Cardiac muscle cell (in vitro differentiated cells and primary cell): Measurements from ENCODE around the gene PRKCA. TPM values are rescaled to one million over a fixed set of nuclear protein-coding genes. Genes with fewer than 3 reads are reported as not detected.

Experiments used
- DNase-seq, 2 donors: peaks; one replicate each; pipeline versions ENCODE4 v3.0.0 to v3.0.0-alpha.2; 2010 to 2017; ENCODE audit warnings: low read depth in 1 of 2, low spot score in 1 of 2
- H3K27ac ChIP-seq: fragments of 200-600 bp; sonication (generic); 2 replicates; pipeline ENCODE4 v1.5.1; 2016
- H3K27me3 ChIP-seq: fragments of 200-600 bp; sonication (generic); 2 replicates; pipeline ENCODE4 v1.6.0; 2016; ENCODE audit warnings: control low read depth
- H3K36me3 ChIP-seq: fragments of 200-600 bp; sonication (generic); 2 replicates; pipeline ENCODE4 v1.5.1; 2016; ENCODE audit warnings: control low read depth
- H3K4me1 ChIP-seq: fragments of 200-600 bp; sonication (generic); 2 replicates; pipeline ENCODE4 v1.8.1; 2017; ENCODE audit warnings: low read depth, mild to moderate bottlenecking, mixed run types
- H3K4me3 ChIP-seq: fragments of 200-600 bp; sonication (generic); 2 replicates; pipeline ENCODE4 v1.5.1; 2016; ENCODE audit warnings: mild to moderate bottlenecking
- H3K9me3 ChIP-seq: fragments of 200-600 bp; sonication (generic); 2 replicates; pipeline ENCODE4 v1.5.1; 2017; ENCODE audit warnings: low read depth, mild to moderate bottlenecking, control low read depth
- CTCF ChIP-seq: IDR thresholded peaks from 2 replicates; pipeline ENCODE4 v1.5.1; 2012; ENCODE audit warnings: low read depth, mild to moderate bottlenecking, low read length
- polyA plus RNA-seq: library from polyadenylated mRNA; unstranded; fragments of >200 nt; fragmentation: Nextera tagmentation; extraction: Ambion mirVana; gene quantifications from 2 replicates; pipeline ENCODE4 v1.2.1, GENCODE V29; 2016
- total RNA-seq: library from RNA; depleted of rRNA; stranded (reverse); fragments of >200 nt; gene quantifications from 2 replicates; pipeline ENCODE4 v1.2.3, GENCODE V29; 2016

PRKCA gene
- total and polyA plus RNA-seq, 2 experiments from 2014 or later = 3.1 to 10.3 TPM

- Histone ChIP-seq H3K36me3 (no peaks in the 10 kb centered on the region), H3K9me3 (no peaks in the 10 kb centered on the region), H3K27me3 (no peaks in the 10 kb centered on the region), H3K4me3 (no peak overlapping the region), H3K27ac (no peak overlapping the region), H3K4me1 (peaks cover 7% of the 10 kb centered on the region)
- TF ChIP-seq CTCF = no peak
- DNase-seq = no peak
Observed at GRCh38 chr17:66415366-66416206, 113.2 kb downstream of the PRKCA start.

GRCh38 chr17:66416207-66416940 is 114.0 kb downstream of the PRKCA start:
- H3K27me3 ChIP-seq = no peaks in the 10 kb centered on the region
- peaks cover 7% of the 10 kb centered on the region for H3K4me1 ChIP-seq
- no peak overlapping the region for H3K4me3 ChIP-seq
- no peak overlapping the region for H3K27ac ChIP-seq
- TF ChIP-seq CTCF = no peak
- no peak for DNase-seq
- H3K36me3 ChIP-seq = no peaks in the 10 kb centered on the region
- no peaks in the 10 kb centered on the region for H3K9me3 ChIP-seq

GRCh38 chr17:66417300-66417719 is 114.9 kb downstream of the PRKCA start:
- peaks cover 7% of the 10 kb centered on the region for H3K4me1 ChIP-seq
- H3K9me3 ChIP-seq = no peaks in the 10 kb centered on the region
- no peaks in the 10 kb centered on the region for H3K27me3 ChIP-seq
- H3K36me3 ChIP-seq = no peaks in the 10 kb centered on the region
- no peak overlapping the region for H3K27ac ChIP-seq
- H3K4me3 ChIP-seq = no peak overlapping the region
- no peak for DNase-seq
- TF ChIP-seq CTCF = no peak

- Histone ChIP-seq H3K9me3 (no peaks in the 10 kb centered on the region), H3K27ac (no peak overlapping the region), H3K4me3 (no peak overlapping the region), H3K27me3 (no peaks in the 10 kb centered on the region), H3K36me3 (no peaks in the 10 kb centered on the region), H3K4me1 (peaks cover 5% of the 10 kb centered on the region)
- DNase-seq = peak in 1 of 2 donors; percentile 92
- no peak for TF ChIP-seq CTCF
Observed at GRCh38 chr17:66420961-66421371, 118.6 kb downstream of the PRKCA start.

GRCh38 chr17:66422186-66422585 is 119.8 kb downstream of the PRKCA start:
- peaks cover 5% of the 10 kb centered on the region for H3K4me1 ChIP-seq
- H3K27me3 ChIP-seq = no peaks in the 10 kb centered on the region
- H3K36me3 ChIP-seq = no peaks in the 10 kb centered on the region
- no peaks in the 10 kb centered on the region for H3K9me3 ChIP-seq
- no peak overlapping the region for H3K27ac ChIP-seq
- DNase-seq = no peak
- no peak overlapping the region for H3K4me3 ChIP-seq
- no peak for TF ChIP-seq CTCF
